Smooth muscle cell (in vitro differentiated cells): ENCODE results near the gene CSPG5. TPM values are rescaled to one million over a fixed set of nuclear protein-coding genes. Genes with fewer than 3 reads are reported as not detected.
A peak's percentile ranks its signal among the peaks of the same experiment; 100 is the strongest.

Source experiments
- DNase-seq: peaks from one replicate; lab custom pipeline; 2025; ENCODE audit not compliant: unreplicated experiment; lab: John Stamatoyannopoulos, UW
- H2AFZ ChIP-seq: fragments of 200-600 bp; sonication (generic); 2 replicates; pipeline ENCODE4 v1.6.0; 2016; ENCODE audit warnings: antibody characterized with exemption, low read depth, mild to moderate bottlenecking
- H3F3A ChIP-seq: fragments of 200-600 bp; sonication (generic); 2 replicates; pipeline ENCODE4 v1.6.0; 2017; ENCODE audit warnings: antibody characterized with exemption, low read depth
- H3K27ac ChIP-seq: fragments of 200-600 bp; sonication (generic); 2 replicates; pipeline ENCODE4 v1.5.1; 2016; ENCODE audit warnings: low read depth, mild to moderate bottlenecking
- H3K27me3 ChIP-seq: fragments of 200-600 bp; sonication (generic); 2 replicates; pipeline ENCODE4 v1.6.1; 2016; ENCODE audit warnings: low read depth, mild to moderate bottlenecking
- H3K36me3 ChIP-seq: fragments of 200-600 bp; sonication (generic); 2 replicates; pipeline ENCODE4 v1.5.1; 2016; ENCODE audit warnings: low read depth
- H3K4me1 ChIP-seq: fragments of 200-600 bp; sonication (generic); 2 replicates; pipeline ENCODE4 v1.5.1; 2016; ENCODE audit warnings: low read depth
- H3K4me2 ChIP-seq: fragments of 200-600 bp; sonication (generic); 2 replicates; pipeline ENCODE4 v1.6.0; 2016; ENCODE audit warnings: mild to moderate bottlenecking
- H3K4me3 ChIP-seq: fragments of 200-600 bp; sonication (generic); 2 replicates; pipeline ENCODE4 v1.5.1; 2016; ENCODE audit warnings: mild to moderate bottlenecking
- H3K79me2 ChIP-seq: fragments of 200-600 bp; sonication (generic); 2 replicates; pipeline ENCODE4 v1.6.0; 2016; ENCODE audit warnings: low read depth, mild to moderate bottlenecking
- H3K9ac ChIP-seq: fragments of 200-600 bp; sonication (generic); 2 replicates; pipeline ENCODE4 v1.6.0; 2016; ENCODE audit warnings: low read depth
- H3K9me3 ChIP-seq: fragments of 200-600 bp; sonication (generic); replicated peaks from 2 replicates; pipeline ENCODE4 v1.5.1; 2016; ENCODE audit warnings: low read depth
- H4K20me1 ChIP-seq: fragments of 200-600 bp; sonication (generic); 2 replicates; pipeline ENCODE4 v1.6.0; 2016; ENCODE audit warnings: low read depth
- WGBS: methylation state at CpG from one replicate; pipeline ENCODE4 v1.1.7; 2016; ENCODE audit warnings: low lambda C conversion rate; 5-methylcytosine and 5-hydroxymethylcytosine counted together
- polyA plus RNA-seq: library from polyadenylated mRNA; unstranded; fragments of >200 nt; fragmentation: Nextera tagmentation; extraction: Ambion mirVana; gene quantifications from 2 replicates; pipeline ENCODE4 v1.2.1, GENCODE V29; 2016
- total RNA-seq: library from RNA; depleted of rRNA; stranded (reverse); fragments of >200 nt; gene quantifications from 2 replicates; pipeline ENCODE4 v1.2.3, GENCODE V29; 2014
- TF ChIP-seq, protein P1 (sequence below): fragments of 200-600 bp; sonication (generic); IDR thresholded peaks from 2 replicates; pipeline ENCODE4 v1.5.1; 2017; ENCODE audit warnings: borderline replicate concordance, mild to moderate bottlenecking, antibody characterized with exemption; ENCODE audit not compliant: insufficient read depth, poor library complexity, severe bottlenecking

Gene CSPG5
- total and polyA plus RNA-seq, 2 experiments from 2014 or later = 0.35 to 1.3 TPM

- Histone ChIP-seq H3K4me2 (no peak overlapping the region), H3K9ac (no peak overlapping the region), H2AFZ (no peak overlapping the region), H3K79me2 (no peaks in the 10 kb centered on the region), H3K9me3 (no peaks in the 10 kb centered on the region), H3K4me3 (no peak overlapping the region), H3K36me3 (no peaks in the 10 kb centered on the region), H4K20me1 (no peaks in the 10 kb centered on the region), H3K27me3 (peaks cover 30% of the 10 kb centered on the region), H3K27ac (no peak overlapping the region), H3F3A (no peaks in the 10 kb centered on the region), H3K4me1 (peaks cover 7% of the 10 kb centered on the region)
- TF ChIP-seq, protein P1, sequence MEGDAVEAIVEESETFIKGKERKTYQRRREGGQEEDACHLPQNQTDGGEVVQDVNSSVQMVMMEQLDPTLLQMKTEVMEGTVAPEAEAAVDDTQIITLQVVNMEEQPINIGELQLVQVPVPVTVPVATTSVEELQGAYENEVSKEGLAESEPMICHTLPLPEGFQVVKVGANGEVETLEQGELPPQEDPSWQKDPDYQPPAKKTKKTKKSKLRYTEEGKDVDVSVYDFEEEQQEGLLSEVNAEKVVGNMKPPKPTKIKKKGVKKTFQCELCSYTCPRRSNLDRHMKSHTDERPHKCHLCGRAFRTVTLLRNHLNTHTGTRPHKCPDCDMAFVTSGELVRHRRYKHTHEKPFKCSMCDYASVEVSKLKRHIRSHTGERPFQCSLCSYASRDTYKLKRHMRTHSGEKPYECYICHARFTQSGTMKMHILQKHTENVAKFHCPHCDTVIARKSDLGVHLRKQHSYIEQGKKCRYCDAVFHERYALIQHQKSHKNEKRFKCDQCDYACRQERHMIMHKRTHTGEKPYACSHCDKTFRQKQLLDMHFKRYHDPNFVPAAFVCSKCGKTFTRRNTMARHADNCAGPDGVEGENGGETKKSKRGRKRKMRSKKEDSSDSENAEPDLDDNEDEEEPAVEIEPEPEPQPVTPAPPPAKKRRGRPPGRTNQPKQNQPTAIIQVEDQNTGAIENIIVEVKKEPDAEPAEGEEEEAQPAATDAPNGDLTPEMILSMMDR = no peak
- 93% methylated on average over 2 of the region's 2 CpGs for WGBS
- DNase-seq = no peak
These were observed 1.2 kb upstream of the CSPG5 start for GRCh38 chr3:47579875-47580274.

- no peak for DNase-seq
- H3K4me3 ChIP-seq = peak overlapping the region; percentile 61
- peak overlapping the region; percentile 43 for H2AFZ ChIP-seq
These were observed 489 bp downstream of the CSPG5 start for GRCh38 chr3:47578119-47578632.

GRCh38 chr3:47577583-47578118 lies 1.0 kb downstream of the CSPG5 start:
- H3K36me3 ChIP-seq = no peaks in the 10 kb centered on the region
- peaks cover 39% of the 10 kb centered on the region for H3K27me3 ChIP-seq
- DNase-seq = no peak
- peak overlapping the region; percentile 43 for H2AFZ ChIP-seq
- 13% methylated on average over 30 of the region's 49 CpGs for WGBS
- H4K20me1 ChIP-seq = no peaks in the 10 kb centered on the region
- no peak overlapping the region for H3K27ac ChIP-seq
- H3F3A ChIP-seq = no peaks in the 10 kb centered on the region
- H3K9ac ChIP-seq = no peak overlapping the region
- TF ChIP-seq, protein P1 = no peak
- H3K79me2 ChIP-seq = no peaks in the 10 kb centered on the region
- no peaks in the 10 kb centered on the region for H3K9me3 ChIP-seq
- H3K4me3 ChIP-seq = peak overlapping the region; percentile 61
- H3K4me1 ChIP-seq = peaks cover 7% of the 10 kb centered on the region
- peak overlapping the region; percentile 97 for H3K4me2 ChIP-seq

More at GRCh38 chr3:47578119-47578632, 489 bp downstream of the CSPG5 start:
- TF ChIP-seq, protein P1 = no peak
- H4K20me1 ChIP-seq = no peaks in the 10 kb centered on the region
- no peaks in the 10 kb centered on the region for H3K36me3 ChIP-seq
- peak overlapping the region; percentile 97 for H3K4me2 ChIP-seq
- H3K4me1 ChIP-seq = peaks cover 7% of the 10 kb centered on the region
- H3K9ac ChIP-seq = no peak overlapping the region
- H3F3A ChIP-seq = no peaks in the 10 kb centered on the region
- no peak overlapping the region for H3K27ac ChIP-seq
- no peaks in the 10 kb centered on the region for H3K9me3 ChIP-seq
- no peaks in the 10 kb centered on the region for H3K79me2 ChIP-seq
- WGBS = 5% methylated on average over 4 of the region's 57 CpGs
- peaks cover 34% of the 10 kb centered on the region for H3K27me3 ChIP-seq
